Activated T-helper 2 cell treated with anti-CD3 and anti-CD28 coated beads, Interferon-gamma antibody, Interleukin-2, Interleukin-4, amounts not matched to agents 10 μg/mL and 5 μg/mL and 100 μg/mL, durations not matched to agents 14 hours and 24 hours and 36 hours (primary cell): ENCODE data around the gene UST. TPM values are rescaled to one million over a fixed set of nuclear protein-coding genes. Genes with fewer than 3 reads are reported as not detected.

Experiments
- DNase-seq: peaks from one replicate; pipeline ENCODE4 v3.0.0; 2021; ENCODE audit warnings: low spot score
- H3K27ac Mint-ChIP-seq: one replicate; pipeline ENCODE4 v1.8.0; 2021; ENCODE audit warnings: mixed read lengths
- H3K27me3 Mint-ChIP-seq: one replicate; pipeline ENCODE4 v1.8.0; 2021; ENCODE audit warnings: low read depth, mixed read lengths
- H3K36me3 Mint-ChIP-seq: one replicate; pipeline ENCODE4 v1.8.0; 2021; ENCODE audit warnings: low read depth, mixed read lengths
- H3K4me1 Mint-ChIP-seq: one replicate; pipeline ENCODE4 v1.8.0; 2021; ENCODE audit warnings: low read depth, mixed read lengths
- H3K4me3 Mint-ChIP-seq: one replicate; pipeline ENCODE4 v1.8.0; 2021; ENCODE audit warnings: low read depth, mild to moderate bottlenecking, moderate library complexity, mixed read lengths
- H3K9me3 Mint-ChIP-seq: one replicate; pipeline ENCODE4 v1.8.0; 2021; ENCODE audit warnings: mixed read lengths
- intact Hi-C: fragments of 100-400 bp; cut with micrococcal nuclease; formaldehyde crosslinking; loops from one replicate; pipeline ENCODE4 v1.15.1; 2023
- total RNA-seq: library from RNA; stranded (reverse); gene quantifications from 2 replicates; pipeline ENCODE4 v1.2.3, GENCODE V29; 2022

Gene UST
- total RNA-seq, 1 donor from 2014 or later, result 1.3 TPM

DNA sequence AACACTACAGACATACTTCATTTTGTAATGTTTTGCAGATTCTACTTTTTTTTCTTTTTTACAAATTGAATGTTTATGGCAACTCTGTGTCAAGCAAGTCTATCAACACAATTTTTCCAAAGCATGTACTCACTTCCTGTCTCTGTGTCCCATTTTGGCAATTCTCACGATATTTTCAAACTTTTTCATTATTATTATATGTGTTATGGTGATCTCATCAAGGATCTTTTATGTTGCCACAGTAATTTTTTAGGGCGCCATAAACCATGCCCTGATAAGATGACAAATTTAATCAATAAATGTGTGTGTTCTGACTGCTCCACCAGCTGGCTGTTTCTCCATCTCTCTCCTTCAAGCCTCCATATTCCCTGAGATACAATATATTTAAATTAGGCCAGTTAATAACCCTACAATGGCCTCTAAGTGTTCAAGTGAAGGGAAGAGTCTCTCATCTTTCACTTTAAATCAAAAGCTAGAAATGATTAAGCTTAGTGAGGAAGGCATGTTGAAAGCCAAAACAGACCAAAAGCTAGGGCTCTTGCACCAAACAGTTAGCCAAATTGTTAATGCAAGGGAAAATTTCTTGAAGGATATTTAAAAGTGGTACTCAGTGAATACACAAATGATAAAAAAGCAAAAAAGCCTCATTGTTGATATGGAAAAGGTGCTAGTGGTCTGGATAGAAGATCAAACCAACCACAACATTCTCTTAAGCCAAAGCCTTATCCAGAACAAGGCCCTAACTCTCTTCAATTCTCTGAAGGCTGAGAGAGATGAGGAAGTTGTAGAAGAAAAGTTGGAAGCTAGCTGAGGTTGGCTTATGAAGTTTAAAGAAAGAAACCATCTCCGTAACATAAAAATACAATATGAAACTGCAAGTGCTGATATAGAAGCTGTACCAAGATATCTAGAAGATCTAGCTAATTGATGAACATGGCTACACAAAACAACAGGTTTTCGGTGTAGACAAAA lies 376.3 kb downstream of the UST start:
- H3K4me1 Mint-ChIP-seq, result peaks cover 65% of the 10 kb centered on the region
- H3K4me3 Mint-ChIP-seq, result no peak overlapping the region
- DNase-seq, result no peak
- no peaks in the 10 kb centered on the region for H3K27me3 Mint-ChIP-seq
- peaks cover 50% of the 10 kb centered on the region for H3K9me3 Mint-ChIP-seq
- intact Hi-C loops, result no loop called here
- peak overlapping the region; percentile 67 for H3K27ac Mint-ChIP-seq
- H3K36me3 Mint-ChIP-seq, result peaks cover 68% of the 10 kb centered on the region

DNA sequence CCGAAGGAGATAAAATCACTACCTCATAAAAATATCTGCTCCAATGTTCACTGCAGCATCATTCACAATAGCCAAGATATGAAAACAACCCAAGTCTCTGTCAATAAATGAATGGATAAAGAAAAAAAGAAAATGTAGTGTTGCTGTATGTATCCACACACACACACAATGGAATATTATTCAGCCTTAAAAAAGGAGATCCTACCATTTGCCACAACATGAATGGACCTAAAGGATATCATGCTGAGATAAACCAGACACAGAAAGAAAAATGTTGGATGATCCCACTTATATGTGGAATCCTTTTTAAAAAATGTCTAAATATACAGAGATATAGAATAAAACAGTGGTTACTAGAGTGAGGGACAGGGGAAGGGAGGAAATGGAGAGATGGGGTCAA lies 378.5 kb downstream of the UST start:
- Mint-ChIP-seq H3K4me1 (peaks cover 69% of the 10 kb centered on the region), H3K27me3 (no peaks in the 10 kb centered on the region), H3K36me3 (peaks cover 63% of the 10 kb centered on the region), H3K27ac (no peak overlapping the region), H3K4me3 (no peak overlapping the region), H3K9me3 (peaks cover 50% of the 10 kb centered on the region)
- intact Hi-C loops, result no loop called here
- no peak for DNase-seq
